Mucosa of descending colon (tissue), 3 donors: Measurements from ENCODE around the gene PEX14. TPM values are rescaled to one million over a fixed set of nuclear protein-coding genes. Genes with fewer than 3 reads are reported as not detected.

Source experiments
- ATAC-seq: fragments of 200-7000 bp; cut with Tn5 transposase; one replicate; pipeline ENCODE4 v1.9.1; 2020; ENCODE audit warnings: mild to moderate bottlenecking, moderate library complexity
- DNase-seq, 3 donors: peaks; one replicate each; pipeline ENCODE4 v3.0.0-alpha.2; 2020
- H3K36me3 ChIP-seq: fragments of 200-600 bp; one replicate; pipeline ENCODE4 v1.8.0; 2021; ENCODE audit warnings: low read depth, mild to moderate bottlenecking
- H3K4me1 ChIP-seq: fragments of 200-600 bp; one replicate; pipeline ENCODE4 v1.8.0; 2021; ENCODE audit warnings: low read depth, mild to moderate bottlenecking
- H3K4me3 ChIP-seq: fragments of 200-600 bp; one replicate; pipeline ENCODE4 v1.8.0; 2021; ENCODE audit warnings: mild to moderate bottlenecking
- H3K9me3 ChIP-seq: fragments of 200-600 bp; one replicate; pipeline ENCODE4 v1.8.0; 2021; ENCODE audit warnings: mild to moderate bottlenecking
- intact Hi-C, 2 donors: fragments of 100-400 bp; cut with DNase I in 1 of 2; cut with micrococcal nuclease in 1 of 2; formaldehyde crosslinking; loops; one replicate each; pipeline versions ENCODE4 v1.11.0 to v1.11.1; 2022; cut with DNase I, micrococcal nuclease
- total RNA-seq, 3 donors: library from RNA; stranded (reverse); fragmentation: NEBNext Ultra II Directional in 2 of 3; extraction: Animal tissue kit (Norgen Biotek cat#: 25700) in 2 of 3; gene quantifications; one replicate each; pipeline versions ENCODE4 v1.2.1 to v1.2.4, GENCODE V29; 2021 to 2023
- TF ChIP-seq, protein P1 (sequence below): fragments of 200-600 bp; IDR thresholded peaks from one replicate; pipeline ENCODE4 v1.8.0; 2022; ENCODE audit warnings: antibody characterized with exemption, mild to moderate bottlenecking
- donor health status: DM: no; HTN: no; CAD: no; lungs with moderate emphysema.
- donor health status: DM: no; HTN: no; CAD: no.
- donor health status: DM: no; HTN: yes; CAD: no.

Gene PEX14
- total RNA-seq, 3 donors from 2014 or later, result 18.9 to 23.8 (median 21.3) TPM

GRCh38 chr1:10522322-10522860 is 47.6 kb downstream of the PEX14 start:
- peaks cover 5% of the 10 kb centered on the region for H3K4me1 ChIP-seq
- no peaks in the 10 kb centered on the region for H3K36me3 ChIP-seq
- DNase-seq (no peak), ATAC-seq (no peak)
- intact Hi-C loops, result no loop called here
- no peaks in the 10 kb centered on the region for H3K9me3 ChIP-seq
- TF ChIP-seq, protein P1, sequence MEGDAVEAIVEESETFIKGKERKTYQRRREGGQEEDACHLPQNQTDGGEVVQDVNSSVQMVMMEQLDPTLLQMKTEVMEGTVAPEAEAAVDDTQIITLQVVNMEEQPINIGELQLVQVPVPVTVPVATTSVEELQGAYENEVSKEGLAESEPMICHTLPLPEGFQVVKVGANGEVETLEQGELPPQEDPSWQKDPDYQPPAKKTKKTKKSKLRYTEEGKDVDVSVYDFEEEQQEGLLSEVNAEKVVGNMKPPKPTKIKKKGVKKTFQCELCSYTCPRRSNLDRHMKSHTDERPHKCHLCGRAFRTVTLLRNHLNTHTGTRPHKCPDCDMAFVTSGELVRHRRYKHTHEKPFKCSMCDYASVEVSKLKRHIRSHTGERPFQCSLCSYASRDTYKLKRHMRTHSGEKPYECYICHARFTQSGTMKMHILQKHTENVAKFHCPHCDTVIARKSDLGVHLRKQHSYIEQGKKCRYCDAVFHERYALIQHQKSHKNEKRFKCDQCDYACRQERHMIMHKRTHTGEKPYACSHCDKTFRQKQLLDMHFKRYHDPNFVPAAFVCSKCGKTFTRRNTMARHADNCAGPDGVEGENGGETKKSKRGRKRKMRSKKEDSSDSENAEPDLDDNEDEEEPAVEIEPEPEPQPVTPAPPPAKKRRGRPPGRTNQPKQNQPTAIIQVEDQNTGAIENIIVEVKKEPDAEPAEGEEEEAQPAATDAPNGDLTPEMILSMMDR, result no peak
- H3K4me3 ChIP-seq, result no peak overlapping the region

DNA sequence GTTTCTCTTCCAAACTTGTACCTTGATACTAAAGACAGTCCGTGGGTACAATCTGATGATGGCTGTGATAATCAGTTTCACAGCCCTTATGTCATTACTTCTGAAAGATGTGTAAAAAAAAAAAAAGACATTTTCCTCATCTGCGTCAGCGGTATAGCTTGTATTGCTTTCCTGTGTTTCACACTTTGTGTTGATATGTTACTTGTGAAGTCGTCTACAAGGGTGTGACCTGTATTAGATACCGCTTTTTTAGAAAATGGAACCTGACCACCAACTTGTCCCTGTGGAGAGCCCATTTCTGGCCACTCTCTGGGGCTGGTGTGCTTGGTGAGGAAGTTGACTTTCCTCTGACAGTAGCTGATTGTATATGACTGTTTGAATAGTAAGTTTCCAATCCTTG is 50.5 kb downstream of the PEX14 start:
- Histone ChIP-seq H3K36me3 (no peaks in the 10 kb centered on the region), H3K9me3 (no peaks in the 10 kb centered on the region), H3K4me3 (no peak overlapping the region), H3K4me1 (no peaks in the 10 kb centered on the region)
- DNase-seq (no peak), ATAC-seq (no peak)
- TF ChIP-seq, protein P1, result no peak
- intact Hi-C loops, result no loop called here

GRCh38 chr1:10528066-10529014 is 53.6 kb downstream of the PEX14 start:
- DNase-seq, result no peak

GRCh38 chr1:10529091-10529490 is 54.3 kb downstream of the PEX14 start:
- Histone ChIP-seq H3K36me3 (no peaks in the 10 kb centered on the region), H3K4me3 (no peak overlapping the region), H3K9me3 (no peaks in the 10 kb centered on the region), H3K4me1 (no peaks in the 10 kb centered on the region)
- TF ChIP-seq, protein P1, result no peak
- DNase-seq, result no peak
- no peak for ATAC-seq
- intact Hi-C loops, result no loop called here

More at GRCh38 chr1:10528066-10529014, 53.6 kb downstream of the PEX14 start:
- Histone ChIP-seq H3K4me3 (no peak overlapping the region), H3K36me3 (no peaks in the 10 kb centered on the region), H3K9me3 (no peaks in the 10 kb centered on the region), H3K4me1 (no peaks in the 10 kb centered on the region)
- intact Hi-C loops, result no loop called here
- TF ChIP-seq, protein P1, result no peak
- peak; percentile 47 for ATAC-seq

GRCh38 chr1:10529765-10530164 is 55.0 kb downstream of the PEX14 start:
- no peak for DNase-seq
- no peak for ATAC-seq
- TF ChIP-seq, protein P1, result no peak
- no peaks in the 10 kb centered on the region for H3K4me1 ChIP-seq
- intact Hi-C loops, result no loop called here
- H3K36me3 ChIP-seq, result no peaks in the 10 kb centered on the region
- H3K4me3 ChIP-seq, result no peak overlapping the region
- H3K9me3 ChIP-seq, result no peaks in the 10 kb centered on the region
